ENCODE measurements around the gene DSCAM.
"Not testable (repeated sequence)": the region's sequence is repeated elsewhere in the genome, so short reads cannot be mapped to it uniquely, and the experiment has no call there.

DSCAM gene

DNA sequence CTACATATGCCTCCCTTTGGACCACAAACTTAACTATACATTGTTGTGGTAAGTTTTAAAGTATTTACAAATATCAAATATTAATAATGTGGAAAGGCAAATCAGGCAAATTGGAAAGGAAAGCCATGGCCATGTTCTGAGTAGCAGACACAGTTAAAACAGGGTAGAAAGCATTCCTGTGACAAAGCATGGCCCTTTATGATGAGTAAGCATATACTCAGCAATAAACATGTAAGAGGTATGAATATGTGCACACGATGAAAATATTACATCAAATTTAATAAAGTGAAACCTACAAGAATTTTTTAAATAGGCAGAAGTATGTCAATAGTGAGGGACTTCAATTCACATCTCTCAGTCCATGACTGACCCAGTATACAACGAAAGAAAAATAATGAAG is 389.2 kb downstream of the DSCAM start:
- DNase-seq (ENCODE audit: low read depth) = no peak

GRCh38 chr21:40454057-40454456 is 392.9 kb downstream of the DSCAM start:
- DNase-seq (ENCODE audit: low read depth) = no peak

DNA sequence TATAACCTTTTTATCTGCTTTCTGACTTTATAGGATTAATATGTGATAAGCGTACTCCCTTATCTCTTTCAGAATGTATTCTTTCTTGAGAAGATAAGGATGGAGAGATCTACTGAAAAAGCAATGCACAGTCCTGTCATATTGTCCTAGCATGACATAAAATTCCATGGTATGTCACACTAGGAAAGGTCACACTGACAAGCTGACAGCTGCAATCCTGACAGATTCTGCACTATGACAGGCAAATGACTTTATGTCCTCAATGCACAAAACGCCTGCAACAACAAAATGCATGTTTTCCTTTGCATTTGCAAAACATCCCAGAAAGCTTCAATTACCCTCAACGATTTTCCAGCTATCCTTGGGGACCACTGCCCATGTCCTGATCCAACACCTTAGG is 393.8 kb downstream of the DSCAM start:
- no peak for DNase-seq (ENCODE audit: low read depth)

DNA sequence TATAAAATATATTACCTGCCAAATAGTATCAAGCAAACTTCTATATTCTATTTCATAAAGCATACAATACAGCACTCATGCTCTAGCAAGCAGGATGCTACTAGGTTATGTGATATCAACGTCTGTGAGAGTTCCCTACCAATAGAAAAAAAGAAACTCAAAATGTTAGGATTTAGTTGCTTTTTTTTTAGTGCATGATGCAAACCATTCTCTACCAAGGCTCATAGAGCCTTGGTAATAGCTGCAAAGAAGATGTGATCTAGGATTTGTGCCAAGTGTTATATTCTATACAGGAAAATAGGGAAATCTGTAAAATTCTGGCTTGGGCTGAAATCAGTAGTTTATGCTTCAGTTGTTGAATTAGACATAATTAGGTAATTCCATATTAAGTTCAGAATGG is 394.4 kb downstream of the DSCAM start:
- DNase-seq (ENCODE audit: low read depth) = no peak

GRCh38 chr21:40447016-40447415 is 399.9 kb downstream of the DSCAM start:
- no peak for DNase-seq (ENCODE audit: low read depth)

DNA sequence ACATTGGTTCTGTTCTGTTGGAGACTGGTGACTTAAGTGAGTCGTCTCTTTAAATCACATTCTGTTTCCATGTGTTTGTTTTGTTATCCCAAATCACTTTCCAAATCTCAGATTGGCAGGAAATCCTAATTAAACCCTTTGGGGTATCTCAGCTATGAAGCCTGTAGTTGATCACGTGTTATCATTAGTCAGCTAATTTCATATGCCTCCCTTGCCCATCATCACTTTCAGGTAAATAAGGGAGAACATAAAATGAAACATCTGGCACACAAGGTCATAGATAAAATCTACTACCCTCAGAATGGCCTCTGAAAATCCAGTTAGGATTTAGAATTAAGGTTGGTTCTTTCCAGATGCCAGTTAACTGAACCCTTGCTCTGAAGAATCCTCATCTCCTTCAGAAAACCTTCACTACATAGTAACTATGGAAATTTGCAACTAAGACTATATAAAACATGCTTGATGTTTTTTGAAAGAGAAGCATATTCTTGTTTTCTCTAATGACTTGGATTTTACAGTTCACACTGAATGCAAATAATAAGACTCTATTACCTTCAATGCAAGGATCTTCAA is 401.5 kb downstream of the DSCAM start:
- DNase-seq (ENCODE audit: low read depth) = no peak

GRCh38 chr21:40439581-40439980 is 407.4 kb downstream of the DSCAM start:
- not testable (repeated sequence) for DNase-seq (ENCODE audit: low read depth)

- no peak for DNase-seq (ENCODE audit: low read depth)
Measured at GRCh38 chr21:40438616-40439015, 408.3 kb downstream of the DSCAM start.

DNA sequence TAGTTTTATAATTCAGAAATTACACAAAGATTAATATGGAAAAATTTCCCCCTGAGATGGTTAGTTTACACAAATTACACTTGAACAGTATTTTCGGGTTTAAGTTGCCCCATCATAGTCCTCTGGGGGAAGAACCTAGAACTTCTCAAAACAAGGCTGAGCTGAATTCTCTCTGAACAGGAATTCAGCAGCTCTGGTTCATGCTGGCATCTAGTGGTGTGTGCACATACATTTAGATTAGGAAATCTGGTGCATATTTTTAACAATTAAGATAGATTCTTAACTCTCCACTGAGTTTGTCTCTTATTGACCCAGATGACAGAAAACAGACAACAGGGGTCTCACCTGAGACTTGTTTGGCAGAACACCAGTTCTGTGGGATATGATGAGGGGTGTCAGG is 410.7 kb downstream of the DSCAM start:
- DNase-seq (ENCODE audit: low read depth) = no peak

- no peak for DNase-seq (ENCODE audit: low read depth)
Measured at GRCh38 chr21:40433538-40433937, 413.4 kb downstream of the DSCAM start.

DNA sequence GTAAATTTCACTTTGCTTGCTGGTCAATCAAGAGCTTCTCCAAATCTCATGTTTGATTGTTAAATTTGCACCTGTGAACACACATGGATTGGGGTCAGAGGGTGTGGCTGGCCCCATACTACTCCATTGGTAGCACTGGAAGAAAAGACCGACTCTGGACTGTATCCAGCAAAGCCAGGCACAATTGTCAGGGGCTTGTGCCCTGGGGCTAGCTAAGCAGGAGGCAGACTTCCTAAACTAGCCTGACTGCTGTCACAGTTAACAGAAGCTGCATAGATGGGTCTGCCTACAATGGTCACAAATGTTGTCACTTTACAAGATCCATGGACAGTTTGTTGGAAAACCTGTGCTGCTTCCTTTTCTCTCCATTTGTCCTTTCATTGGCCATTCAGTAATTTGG is 421.0 kb downstream of the DSCAM start:
- DNase-seq (ENCODE audit: low read depth) = no peak

- no peak for DNase-seq (ENCODE audit: low read depth)
Measured at GRCh38 chr21:40422896-40423635, 423.9 kb downstream of the DSCAM start.

GRCh38 chr21:40421121-40421520 is 425.8 kb downstream of the DSCAM start:
- DNase-seq (ENCODE audit: low read depth) = no peak

DNA sequence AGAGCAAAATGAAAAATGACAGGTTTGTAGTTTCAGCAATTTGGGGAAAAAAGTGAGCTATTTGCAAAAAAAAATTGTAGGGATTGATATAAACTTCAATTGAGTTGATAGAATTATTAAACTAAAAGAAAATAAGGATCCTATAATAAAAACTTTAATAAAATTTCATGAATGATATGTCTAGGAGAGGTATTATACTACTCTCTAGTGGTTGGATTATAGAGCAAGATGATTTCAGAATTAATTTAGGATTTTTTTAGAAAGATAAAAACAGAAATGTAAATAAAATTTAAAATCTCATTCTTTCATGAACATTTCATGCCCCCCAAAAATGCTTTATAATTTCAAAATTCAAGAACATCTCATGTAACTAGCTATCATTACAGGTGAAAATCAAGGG is 430.4 kb downstream of the DSCAM start:
- no peak for DNase-seq (ENCODE audit: low read depth)

DNA sequence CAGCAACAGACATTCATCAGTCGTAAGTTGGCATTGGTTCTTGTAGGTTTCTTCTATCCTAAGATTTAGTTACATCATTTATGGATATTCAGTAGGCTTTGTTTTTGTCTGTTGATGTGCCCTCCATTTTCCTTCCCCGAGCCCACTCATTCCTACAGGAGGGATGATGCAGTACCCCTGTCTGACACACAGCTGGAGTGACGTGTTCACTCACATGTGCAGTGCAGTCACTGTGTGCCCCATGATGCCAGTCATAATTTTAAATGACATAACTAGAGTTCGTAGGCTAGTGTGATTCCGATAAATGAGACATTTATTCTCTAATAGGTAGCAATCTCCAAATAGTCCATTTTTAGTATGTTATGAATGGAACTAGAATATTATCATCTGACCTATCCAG is 438.4 kb downstream of the DSCAM start:
- DNase-seq (ENCODE audit: low read depth) = no peak

GRCh38 chr21:40404396-40404800 is 442.6 kb downstream of the DSCAM start:
- DNase-seq (ENCODE audit: low read depth) = no peak

DNA sequence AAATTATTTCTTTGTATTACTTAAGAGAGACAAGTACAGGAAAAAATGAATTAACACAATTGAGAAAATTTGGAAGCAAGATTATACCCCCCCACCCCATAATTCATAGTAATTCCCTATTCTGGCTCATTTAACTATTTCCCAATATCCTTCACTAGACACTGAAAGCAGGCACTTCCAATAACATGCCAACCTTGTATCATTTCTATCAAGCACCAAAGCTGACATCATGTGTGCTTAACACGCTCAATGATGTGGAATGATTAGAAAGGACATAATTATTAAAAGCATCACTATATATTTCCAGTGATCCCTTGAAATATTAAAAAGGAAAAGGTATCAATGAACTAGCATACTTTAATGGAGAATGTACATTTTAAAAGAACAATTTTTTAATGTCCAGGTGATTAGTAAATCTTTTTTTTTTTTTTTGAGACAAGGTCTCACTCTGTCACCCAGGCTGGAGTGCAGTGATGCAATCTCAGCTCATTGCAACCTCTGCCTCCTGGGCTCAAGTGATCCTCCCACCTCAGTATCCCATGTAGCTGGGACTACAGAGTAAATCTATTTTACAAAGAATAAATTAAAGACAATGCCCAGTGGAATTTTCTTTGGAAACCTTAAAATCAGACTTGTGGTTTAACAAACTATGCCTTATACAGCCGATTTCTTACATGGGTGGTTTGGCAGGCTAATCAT is 443.9 kb downstream of the DSCAM start:
- DNase-seq (ENCODE audit: low read depth) = no peak

GRCh38 chr21:40395732-40396131 is 451.2 kb downstream of the DSCAM start:
- no peak for DNase-seq (ENCODE audit: low read depth)

- no peak for DNase-seq (ENCODE audit: low read depth)
Measured at GRCh38 chr21:40393066-40393465, 453.9 kb downstream of the DSCAM start.

- no peak for DNase-seq (ENCODE audit: low read depth)
Measured at GRCh38 chr21:40388046-40388445, 458.9 kb downstream of the DSCAM start.

GRCh38 chr21:40386981-40387747 is 459.8 kb downstream of the DSCAM start:
- no peak for DNase-seq (ENCODE audit: low read depth)

- DNase-seq (ENCODE audit: low read depth) = no peak
Measured at GRCh38 chr21:40386294-40386911, 460.6 kb downstream of the DSCAM start.
